MM.1S (cell line): ENCODE data around the gene ZNF101.

Experiments
- DNase-seq: peaks from one replicate; pipeline ENCODE4 v3.0.0-alpha.2; 2015
- H2AFZ ChIP-seq: fragments of 300-600 bp; sonication (generic); 2 replicates; pipeline ENCODE4 v1.6.0; 2016; ENCODE audit warnings: antibody characterized with exemption, low read length
- H3F3A ChIP-seq: fragments of 300-600 bp; sonication (generic); 2 replicates; pipeline ENCODE4 v1.6.1; 2016; ENCODE audit warnings: mild to moderate bottlenecking, antibody characterized with exemption, low read length, moderate library complexity, mixed read lengths; ENCODE audit not compliant: insufficient read depth
- H3K27ac ChIP-seq: fragments of 300-600 bp; sonication (generic); 2 replicates; pipeline ENCODE4 v1.5.1; 2016; ENCODE audit warnings: mild to moderate bottlenecking, low read length
- H3K27me3 ChIP-seq: fragments of 300-600 bp; sonication (generic); replicated peaks from 2 replicates; pipeline ENCODE4 v1.6.0; 2016; ENCODE audit warnings: low read length; ENCODE audit not compliant: insufficient read depth
- H3K36me3 ChIP-seq: fragments of 300-600 bp; sonication (generic); replicated peaks from 2 replicates; pipeline ENCODE4 v1.6.1; 2016; ENCODE audit warnings: mild to moderate bottlenecking, low read length, mixed read lengths; ENCODE audit not compliant: insufficient read depth
- H3K4me1 ChIP-seq: fragments of 300-600 bp; sonication (generic); 2 replicates; pipeline ENCODE4 v1.6.1; 2016; ENCODE audit warnings: low read length, mixed read lengths
- H3K4me2 ChIP-seq: fragments of 300-600 bp; sonication (generic); 2 replicates; pipeline ENCODE4 v1.6.0; 2016; ENCODE audit warnings: low read depth, low read length
- H3K4me3 ChIP-seq: fragments of 300-600 bp; sonication (generic); 2 replicates; pipeline ENCODE4 v1.5.1; 2016; ENCODE audit warnings: low read length, mixed read lengths
- H3K79me2 ChIP-seq: fragments of 300-600 bp; sonication (generic); 2 replicates; pipeline ENCODE4 v1.6.1; 2016; ENCODE audit warnings: mixed run types, low read length, mixed read lengths
- H3K9ac ChIP-seq: fragments of 300-600 bp; sonication (generic); 2 replicates; pipeline ENCODE4 v1.6.1; 2016; ENCODE audit warnings: low read length, mixed read lengths
- H3K9me2 ChIP-seq: fragments of 300-600 bp; sonication (generic); replicated peaks from 2 replicates; pipeline ENCODE4 v1.6.1; 2016; ENCODE audit warnings: mild to moderate bottlenecking, low read length, mixed read lengths; ENCODE audit not compliant: insufficient read depth
- H3K9me3 ChIP-seq: fragments of 300-600 bp; sonication (generic); replicated peaks from 2 replicates; pipeline ENCODE4 v1.6.1; 2016; ENCODE audit warnings: mild to moderate bottlenecking, low read length, mixed read lengths; ENCODE audit not compliant: insufficient read depth
- H4K20me1 ChIP-seq: fragments of 300-600 bp; sonication (generic); 2 replicates; pipeline ENCODE4 v1.6.1; 2016; ENCODE audit warnings: mild to moderate bottlenecking, low read length, moderate library complexity, mixed read lengths; ENCODE audit not compliant: insufficient read depth
- EZH2 ChIP-seq: fragments of 300-600 bp; sonication (generic); optimal IDR thresholded peaks from 2 replicates; pipeline ENCODE3; 2017; ENCODE audit warnings: low read depth, mild to moderate bottlenecking, antibody characterized with exemption, low read length, mixed read lengths
- EZH2phosphoT487 ChIP-seq: fragments of 300-600 bp; sonication (generic); IDR thresholded peaks from 2 replicates; pipeline ENCODE4 v1.6.1; 2018; ENCODE audit warnings: antibody characterized with exemption, low read length
- TF ChIP-seq, protein P1 (sequence below): fragments of 300-600 bp; sonication (generic); IDR thresholded peaks from 2 replicates; pipeline ENCODE4 v1.5.1; 2016; ENCODE audit warnings: antibody characterized with exemption, low read length, mixed read lengths

The ZNF101 gene

DNA sequence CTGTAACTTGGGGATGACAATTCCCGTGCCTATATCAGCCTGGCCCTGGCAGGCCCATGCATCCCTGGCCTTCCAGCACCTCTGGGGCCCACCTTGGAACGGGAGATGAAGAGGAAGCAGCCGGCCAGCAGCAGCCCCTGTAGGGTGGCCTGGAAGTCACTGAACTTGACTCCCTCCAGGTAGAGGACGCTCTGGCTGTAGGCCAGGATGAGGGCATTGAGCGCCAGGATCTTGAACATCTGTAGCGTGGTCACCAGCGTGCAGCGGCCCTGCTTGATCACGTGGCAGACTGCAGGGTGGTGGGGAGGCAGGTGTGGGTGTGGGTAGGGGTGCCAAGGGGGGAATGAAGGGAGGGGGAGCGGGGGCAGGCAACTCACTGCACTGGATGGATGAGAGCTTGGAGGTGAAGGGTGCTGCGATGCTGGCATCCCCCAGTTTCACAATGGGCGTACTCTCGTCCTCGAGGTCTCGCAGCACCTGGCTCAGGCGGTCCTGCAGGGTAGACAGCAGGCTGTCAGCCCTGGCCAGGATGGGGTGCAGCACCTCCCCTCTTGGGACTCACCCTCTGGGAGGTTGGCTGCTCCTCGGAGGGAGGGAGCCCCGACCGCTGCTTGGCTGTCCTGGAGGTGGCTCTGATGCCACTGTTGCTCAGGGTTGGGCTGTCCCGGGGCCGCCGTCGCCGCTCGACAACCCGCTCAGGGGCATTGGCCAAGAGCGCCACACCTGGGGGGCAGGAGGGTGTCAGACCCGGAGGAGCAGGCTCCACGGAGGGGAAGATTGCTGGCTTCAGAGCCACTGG is 21.4 kb upstream of the ZNF101 start:
- H3K27ac ChIP-seq, result no peak overlapping the region
- TF ChIP-seq, protein P1, sequence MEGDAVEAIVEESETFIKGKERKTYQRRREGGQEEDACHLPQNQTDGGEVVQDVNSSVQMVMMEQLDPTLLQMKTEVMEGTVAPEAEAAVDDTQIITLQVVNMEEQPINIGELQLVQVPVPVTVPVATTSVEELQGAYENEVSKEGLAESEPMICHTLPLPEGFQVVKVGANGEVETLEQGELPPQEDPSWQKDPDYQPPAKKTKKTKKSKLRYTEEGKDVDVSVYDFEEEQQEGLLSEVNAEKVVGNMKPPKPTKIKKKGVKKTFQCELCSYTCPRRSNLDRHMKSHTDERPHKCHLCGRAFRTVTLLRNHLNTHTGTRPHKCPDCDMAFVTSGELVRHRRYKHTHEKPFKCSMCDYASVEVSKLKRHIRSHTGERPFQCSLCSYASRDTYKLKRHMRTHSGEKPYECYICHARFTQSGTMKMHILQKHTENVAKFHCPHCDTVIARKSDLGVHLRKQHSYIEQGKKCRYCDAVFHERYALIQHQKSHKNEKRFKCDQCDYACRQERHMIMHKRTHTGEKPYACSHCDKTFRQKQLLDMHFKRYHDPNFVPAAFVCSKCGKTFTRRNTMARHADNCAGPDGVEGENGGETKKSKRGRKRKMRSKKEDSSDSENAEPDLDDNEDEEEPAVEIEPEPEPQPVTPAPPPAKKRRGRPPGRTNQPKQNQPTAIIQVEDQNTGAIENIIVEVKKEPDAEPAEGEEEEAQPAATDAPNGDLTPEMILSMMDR, result no peak
- TF ChIP-seq EZH2phosphoT487, result no peak
- TF ChIP-seq EZH2, result no peak
- no peaks in the 10 kb centered on the region; the same call in 1 of the 2 replicates for H3K36me3 ChIP-seq
- no peak overlapping the region for H2AFZ ChIP-seq
- H3K9me3 ChIP-seq, result no peaks in the 10 kb centered on the region
- DNase-seq, result no peak
- H3K9ac ChIP-seq, result no peak overlapping the region
- no peaks in the 10 kb centered on the region for H3K27me3 ChIP-seq
- no peaks in the 10 kb centered on the region for H3K9me2 ChIP-seq
- H3K4me2 ChIP-seq, result no peak overlapping the region
- H3K4me1 ChIP-seq, result 0 out of 2 replicates have a peak, but pooled peaks cover 3% of the 10 kb centered on the region
- H3F3A ChIP-seq, result peaks cover 10% of the 10 kb centered on the region
- H4K20me1 ChIP-seq, result no peaks in the 10 kb centered on the region
- no peak overlapping the region for H3K4me3 ChIP-seq
- no peaks in the 10 kb centered on the region; the same call in 1 of the 2 replicates for H3K79me2 ChIP-seq

GRCh38 chr19:19649155-19649554 is 19.5 kb upstream of the ZNF101 start:
- TF ChIP-seq EZH2phosphoT487, result no peak
- TF ChIP-seq, protein P1, result no peak
- no peak for TF ChIP-seq EZH2
- no peaks in the 10 kb centered on the region for H3K4me1 ChIP-seq

DNA sequence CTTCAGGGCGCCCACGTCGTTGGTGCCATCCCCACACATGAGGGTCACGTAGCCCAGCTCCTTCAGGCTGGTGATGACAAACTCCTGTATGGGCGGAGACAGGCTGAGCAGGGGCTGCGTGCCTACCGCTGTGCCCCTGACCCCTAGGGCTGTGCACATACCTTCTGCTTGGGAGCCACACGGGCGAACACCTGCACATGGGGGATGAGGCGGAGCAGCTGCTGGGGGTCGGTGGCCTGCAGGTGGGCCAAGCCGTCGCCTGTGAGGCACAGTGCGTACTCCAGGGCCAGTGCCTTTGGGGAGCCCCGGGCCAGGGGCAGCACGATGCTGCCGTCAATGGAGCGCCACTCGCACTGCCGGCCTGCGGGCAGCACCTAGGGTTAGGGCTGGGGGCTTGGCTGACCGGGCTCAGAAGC is 19.1 kb upstream of the ZNF101 start:
- no peak overlapping the region for H3K9ac ChIP-seq
- no peaks in the 10 kb centered on the region for H3K27me3 ChIP-seq
- no peaks in the 10 kb centered on the region for H3K9me2 ChIP-seq
- no peak overlapping the region for H3K4me2 ChIP-seq
- no peaks in the 10 kb centered on the region for H3K4me1 ChIP-seq
- H4K20me1 ChIP-seq, result no peaks in the 10 kb centered on the region
- no peak overlapping the region for H2AFZ ChIP-seq
- peaks cover 3% of the 10 kb centered on the region; the same call in 1 of the 2 replicates for H3F3A ChIP-seq
- H3K9me3 ChIP-seq, result no peaks in the 10 kb centered on the region
- no peaks in the 10 kb centered on the region; the same call in 1 of the 2 replicates for H3K36me3 ChIP-seq
- H3K79me2 ChIP-seq, result no peaks in the 10 kb centered on the region
- TF ChIP-seq, protein P1, result no peak
- TF ChIP-seq EZH2phosphoT487 (no peak), EZH2 (no peak)
- H3K4me3 ChIP-seq, result no peak overlapping the region
- no peak for DNase-seq
- no peak overlapping the region for H3K27ac ChIP-seq

More at GRCh38 chr19:19649155-19649554, 19.5 kb upstream of the ZNF101 start:
- Histone ChIP-seq H4K20me1 (no peaks in the 10 kb centered on the region), H3K9me2 (no peaks in the 10 kb centered on the region), H3K36me3 (no peaks in the 10 kb centered on the region; the same call in 1 of the 2 replicates), H3K27ac (no peak overlapping the region), H2AFZ (no peak overlapping the region), H3F3A (peaks cover 5% of the 10 kb centered on the region), H3K27me3 (no peaks in the 10 kb centered on the region), H3K4me3 (no peak overlapping the region), H3K9me3 (no peaks in the 10 kb centered on the region), H3K9ac (no peak overlapping the region), H3K79me2 (no peaks in the 10 kb centered on the region), H3K4me2 (no peak overlapping the region)
- no peak for DNase-seq
